Stimulated activated CD4-positive, alpha-beta T cell treated with anti-CD3 and anti-CD28 coated beads, Interleukin-2, amount 100 ng/mL, for 24 hours (primary cell): Measurements from ENCODE around the gene ABHD8.

Experiments
- DNase-seq, 2 donors: peaks; one replicate each; pipeline ENCODE4 v3.0.0-alpha.2; 2020

Gene ABHD8, protein sequence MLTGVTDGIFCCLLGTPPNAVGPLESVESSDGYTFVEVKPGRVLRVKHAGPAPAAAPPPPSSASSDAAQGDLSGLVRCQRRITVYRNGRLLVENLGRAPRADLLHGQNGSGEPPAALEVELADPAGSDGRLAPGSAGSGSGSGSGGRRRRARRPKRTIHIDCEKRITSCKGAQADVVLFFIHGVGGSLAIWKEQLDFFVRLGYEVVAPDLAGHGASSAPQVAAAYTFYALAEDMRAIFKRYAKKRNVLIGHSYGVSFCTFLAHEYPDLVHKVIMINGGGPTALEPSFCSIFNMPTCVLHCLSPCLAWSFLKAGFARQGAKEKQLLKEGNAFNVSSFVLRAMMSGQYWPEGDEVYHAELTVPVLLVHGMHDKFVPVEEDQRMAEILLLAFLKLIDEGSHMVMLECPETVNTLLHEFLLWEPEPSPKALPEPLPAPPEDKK

GRCh38 chr19:17303167-17303939 lies at the start of gene ABHD8:
Gene ABHD8, minus strand, starts transcription at chr19:17303425. Its CDS starts 1,809 bp downstream, at chr19:17301616.
- peak; percentile 94 to 96 for DNase-seq

GRCh38 chr19:17352608-17353280 lies 49.5 kb upstream of the ABHD8 start:
- DNase-seq: no peak

DNA sequence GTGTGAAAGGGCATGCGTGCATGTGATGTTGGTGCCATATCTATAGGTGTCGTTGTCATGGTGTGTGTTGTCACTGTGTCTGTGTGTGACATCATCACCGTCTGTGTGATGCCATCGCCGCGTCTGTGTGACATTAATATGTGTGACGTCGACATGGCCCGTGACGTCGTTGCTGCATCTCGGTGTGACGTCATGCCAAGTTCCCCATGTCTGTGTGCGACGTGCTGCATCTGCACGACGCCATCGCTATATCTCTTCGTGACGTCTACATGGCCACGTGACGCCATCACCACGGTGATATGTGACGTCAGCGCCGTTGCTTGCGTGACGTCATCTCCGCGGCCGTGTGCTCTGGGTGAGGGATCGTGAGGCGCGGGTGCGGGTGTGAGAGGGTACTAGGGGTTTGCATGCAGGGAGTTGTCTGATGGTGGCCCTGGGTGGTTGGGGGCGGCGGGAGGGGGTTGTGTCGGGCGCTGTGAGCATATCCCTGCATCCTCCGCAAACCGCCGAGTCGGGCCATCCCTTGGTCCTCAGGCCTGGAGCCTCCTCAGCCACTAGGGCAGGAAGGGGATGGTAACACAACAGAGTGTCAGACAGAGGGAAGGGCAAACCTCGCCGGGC lies 48.7 kb upstream of the ABHD8 start:
- DNase-seq: no peak

DNA sequence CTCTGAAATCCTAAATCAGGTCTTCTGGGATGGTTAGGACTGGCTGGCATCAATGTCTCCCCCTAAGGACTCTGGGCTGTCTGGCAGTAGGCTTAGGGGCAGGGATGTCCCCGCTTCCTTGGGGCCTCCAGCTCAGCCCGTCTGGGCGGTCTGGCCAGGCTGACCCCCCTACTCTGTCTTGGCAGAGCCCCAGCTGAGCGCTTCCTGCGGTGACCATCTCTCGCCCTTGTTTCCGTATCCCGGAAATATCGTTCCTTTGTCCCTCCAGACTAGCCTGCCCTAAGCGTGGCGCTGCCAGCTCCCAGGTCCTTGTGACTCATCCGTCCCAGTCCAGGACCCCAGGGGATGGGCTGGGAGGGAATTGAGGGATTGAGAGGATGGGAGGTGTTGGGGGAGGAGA lies 45.5 kb upstream of the ABHD8 start:
- no peak for DNase-seq

DNA sequence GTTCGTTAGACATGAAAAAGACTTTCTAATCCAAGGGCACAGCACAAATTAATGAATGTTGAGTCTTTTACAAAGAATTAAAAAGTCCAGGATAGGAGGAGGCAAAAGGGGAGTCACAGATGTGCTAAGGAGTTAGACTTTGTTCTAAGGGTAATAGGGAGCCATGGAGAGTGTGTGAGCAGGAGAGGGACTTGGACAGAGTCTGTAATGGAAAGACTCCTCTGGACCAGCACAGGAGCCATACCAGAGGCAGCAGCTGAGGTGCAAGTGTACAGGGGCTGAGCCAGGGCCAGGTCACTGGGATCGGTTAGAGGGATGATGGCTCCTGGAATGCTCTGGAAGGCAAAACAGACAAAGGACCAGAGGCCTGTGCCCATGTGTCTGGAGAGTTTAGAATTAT lies 44.7 kb upstream of the ABHD8 start:
- no peak for DNase-seq

- DNase-seq: no peak
Observed at GRCh38 chr19:17347361-17347760, 44.1 kb upstream of the ABHD8 start.

DNA sequence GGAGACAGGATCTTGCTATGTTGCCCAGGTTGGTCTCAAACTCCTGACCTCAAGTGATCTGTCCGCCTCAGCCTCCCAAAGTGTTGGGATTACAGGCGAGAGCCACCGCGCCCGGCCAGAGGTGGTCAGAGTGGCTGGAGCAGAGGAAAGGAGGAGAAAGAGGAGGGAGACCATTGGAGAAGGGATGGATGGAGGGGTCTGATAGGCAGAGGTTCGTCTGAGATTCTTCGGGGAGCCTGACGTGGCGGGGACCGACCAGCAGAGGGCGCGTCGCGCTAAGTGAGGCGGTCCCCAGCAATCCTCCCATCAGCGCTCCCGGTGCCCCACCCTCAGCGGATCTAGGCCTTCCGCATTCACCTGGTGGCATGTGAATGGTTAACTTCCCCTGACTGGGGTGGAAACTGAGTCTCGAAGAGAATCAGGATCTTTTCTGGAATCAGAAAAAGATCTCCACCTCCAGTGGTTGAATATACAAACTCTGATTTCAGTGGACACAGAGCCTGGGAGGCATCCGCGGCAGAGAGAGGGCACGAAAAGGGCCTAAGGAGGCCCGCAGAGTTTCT lies 43.0 kb upstream of the ABHD8 start:
- peak; percentile 85 to 88 for DNase-seq

- no peak for DNase-seq
Observed at GRCh38 chr19:17341845-17342244, 38.6 kb upstream of the ABHD8 start.

GRCh38 chr19:17341386-17341785 lies 38.2 kb upstream of the ABHD8 start:
- no peak for DNase-seq

GRCh38 chr19:17340871-17341357 lies 37.7 kb upstream of the ABHD8 start:
- no peak for DNase-seq

GRCh38 chr19:17340302-17340870 lies 37.2 kb upstream of the ABHD8 start:
- no peak for DNase-seq

DNA sequence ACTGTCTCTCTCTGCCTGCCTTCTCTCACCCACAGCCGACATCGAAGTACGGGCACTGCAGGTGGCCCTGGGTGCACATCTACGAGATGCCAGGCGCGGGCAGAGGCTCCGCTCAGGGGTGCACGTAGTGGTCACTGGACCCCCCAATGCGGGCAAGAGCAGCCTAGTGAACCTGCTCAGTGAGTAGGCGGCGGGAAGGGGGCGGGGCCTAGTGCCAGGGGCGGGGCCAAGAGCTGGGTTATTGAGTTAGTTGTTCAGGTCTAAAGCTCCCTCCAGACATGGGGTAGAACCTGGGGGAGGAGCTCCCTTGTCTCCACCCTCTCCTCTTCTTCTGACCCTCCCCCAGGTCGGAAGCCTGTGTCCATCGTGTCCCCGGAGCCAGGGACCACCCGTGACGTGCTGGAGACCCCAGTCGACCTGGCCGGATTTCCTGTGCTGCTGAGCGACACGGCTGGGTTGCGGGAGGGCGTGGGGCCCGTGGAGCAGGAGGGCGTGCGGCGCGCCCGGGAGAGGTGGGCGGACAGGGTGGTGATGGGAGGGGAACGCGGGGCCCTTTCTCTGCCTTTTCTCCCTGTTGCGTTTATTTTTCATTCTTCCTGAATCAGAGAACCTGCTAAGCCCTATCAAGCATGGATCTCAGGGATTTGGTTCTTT lies 36.0 kb upstream of the ABHD8 start:
- peak; percentile 54 to 72 for DNase-seq

DNA sequence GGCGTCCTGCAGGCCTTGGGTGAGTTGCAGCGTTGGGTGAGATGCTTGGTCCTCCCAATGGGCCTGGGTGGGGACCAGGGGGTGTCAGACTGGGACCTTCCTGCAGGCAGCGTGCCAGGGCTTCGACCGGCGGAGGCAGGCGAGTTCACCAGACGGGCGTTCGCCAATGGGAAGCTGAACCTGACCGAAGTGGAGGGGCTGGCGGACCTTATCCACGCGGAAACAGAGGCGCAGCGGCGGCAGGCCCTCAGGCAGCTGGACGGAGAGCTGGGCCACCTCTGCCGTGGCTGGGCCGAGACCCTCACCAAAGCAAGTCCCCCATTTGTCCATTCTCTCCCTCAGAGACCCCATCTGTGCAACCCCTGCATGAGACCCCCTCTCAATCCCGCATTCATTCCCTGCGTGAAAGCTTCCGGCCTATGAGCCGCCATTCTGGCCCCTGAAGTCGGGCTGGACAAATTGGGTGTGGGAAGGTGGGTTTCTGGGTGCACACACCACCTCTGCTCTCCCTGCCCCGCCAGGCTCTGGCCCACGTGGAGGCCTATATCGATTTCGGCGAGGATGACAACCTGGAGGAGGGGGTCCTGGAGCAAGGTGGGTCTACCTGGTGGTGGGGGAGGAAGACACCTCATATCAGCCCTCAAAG lies 35.3 kb upstream of the ABHD8 start:
- no peak for DNase-seq

DNA sequence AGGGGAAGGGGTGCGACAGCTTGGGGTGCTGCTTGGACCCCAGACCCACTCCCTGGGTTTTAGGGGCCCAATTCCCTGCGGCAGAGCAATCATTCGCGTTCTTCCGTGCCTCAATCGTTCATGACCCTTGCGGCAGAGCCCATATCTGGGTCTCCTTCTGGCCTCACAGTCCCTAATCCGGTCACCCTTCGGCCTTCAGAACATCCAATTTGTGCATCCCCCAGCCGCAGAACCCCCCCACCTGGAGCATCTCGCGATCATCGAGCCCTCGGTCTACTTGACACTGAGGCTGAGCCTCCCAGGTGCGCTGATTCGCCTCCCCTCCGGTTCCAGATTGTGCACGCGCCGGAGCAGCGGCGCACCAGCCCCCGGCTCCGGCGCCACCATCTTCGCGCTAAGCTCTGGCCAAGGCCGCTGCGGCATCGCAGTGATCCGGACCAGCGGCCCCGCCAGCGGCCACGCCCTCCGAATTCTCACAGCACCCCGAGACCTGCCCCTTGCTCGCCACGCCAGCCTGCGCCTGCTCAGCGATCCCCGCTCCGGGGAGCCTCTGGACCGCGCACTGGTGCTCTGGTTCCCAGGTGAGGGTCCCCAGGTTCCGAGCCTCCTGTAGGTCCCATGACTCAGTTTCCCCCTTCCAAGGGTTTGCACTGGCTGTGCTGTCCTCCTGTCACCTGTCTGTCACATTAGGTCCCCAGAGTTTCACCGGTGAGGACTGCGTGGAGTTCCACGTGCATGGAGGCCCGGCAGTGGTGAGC lies 34.6 kb upstream of the ABHD8 start:
- peak; percentile 41 to 67 for DNase-seq

DNA sequence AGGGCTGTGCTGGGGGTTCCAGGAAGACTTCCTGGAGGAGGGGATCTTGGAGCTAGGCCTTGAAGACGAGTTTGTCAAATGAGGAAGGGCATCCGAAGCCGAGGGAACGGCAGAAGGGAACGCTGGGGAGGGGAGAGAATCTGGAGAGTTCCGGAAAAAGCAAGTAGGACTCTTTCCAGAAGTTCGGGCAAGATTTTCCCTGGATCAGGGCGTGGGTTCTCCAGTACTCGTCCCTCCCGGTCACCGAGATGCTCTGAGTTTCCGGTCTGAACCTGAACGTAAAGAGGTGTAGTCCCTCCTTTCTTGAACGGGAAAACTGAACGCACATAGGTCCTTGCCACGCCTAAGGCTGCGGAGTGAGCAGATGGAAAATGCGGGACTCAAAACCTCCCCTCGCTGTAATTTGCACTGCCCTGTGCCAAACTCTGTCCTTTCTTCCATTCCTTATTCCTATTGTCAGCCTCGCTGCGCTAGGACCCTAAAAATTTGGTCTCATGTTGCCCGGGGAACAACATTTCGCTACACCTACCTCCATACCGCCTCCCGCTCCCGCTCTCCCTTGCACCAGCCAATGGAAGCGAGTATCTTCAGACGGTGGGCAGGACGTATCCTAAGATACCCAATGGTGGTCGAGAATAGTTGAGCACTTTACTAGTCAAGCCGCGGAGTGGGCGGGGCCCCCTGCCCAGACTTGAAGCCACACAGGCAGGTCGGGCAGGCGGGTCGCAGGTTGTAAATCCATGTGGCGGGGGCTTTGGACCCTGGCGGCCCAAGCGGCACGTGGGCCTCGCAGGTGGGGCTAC lies 33.8 kb upstream of the ABHD8 start, which contains the start of gene GTPBP3:
TSS of gene GTPBP3 (plus strand) at position 682 of the 803 bp plus-strand sequence. CDS start at position 741, 59 bp downstream.
- peak; percentile 97 to 98 for DNase-seq

- DNase-seq: no peak
Observed at GRCh38 chr19:17335575-17335974, 32.4 kb upstream of the ABHD8 start.

DNA sequence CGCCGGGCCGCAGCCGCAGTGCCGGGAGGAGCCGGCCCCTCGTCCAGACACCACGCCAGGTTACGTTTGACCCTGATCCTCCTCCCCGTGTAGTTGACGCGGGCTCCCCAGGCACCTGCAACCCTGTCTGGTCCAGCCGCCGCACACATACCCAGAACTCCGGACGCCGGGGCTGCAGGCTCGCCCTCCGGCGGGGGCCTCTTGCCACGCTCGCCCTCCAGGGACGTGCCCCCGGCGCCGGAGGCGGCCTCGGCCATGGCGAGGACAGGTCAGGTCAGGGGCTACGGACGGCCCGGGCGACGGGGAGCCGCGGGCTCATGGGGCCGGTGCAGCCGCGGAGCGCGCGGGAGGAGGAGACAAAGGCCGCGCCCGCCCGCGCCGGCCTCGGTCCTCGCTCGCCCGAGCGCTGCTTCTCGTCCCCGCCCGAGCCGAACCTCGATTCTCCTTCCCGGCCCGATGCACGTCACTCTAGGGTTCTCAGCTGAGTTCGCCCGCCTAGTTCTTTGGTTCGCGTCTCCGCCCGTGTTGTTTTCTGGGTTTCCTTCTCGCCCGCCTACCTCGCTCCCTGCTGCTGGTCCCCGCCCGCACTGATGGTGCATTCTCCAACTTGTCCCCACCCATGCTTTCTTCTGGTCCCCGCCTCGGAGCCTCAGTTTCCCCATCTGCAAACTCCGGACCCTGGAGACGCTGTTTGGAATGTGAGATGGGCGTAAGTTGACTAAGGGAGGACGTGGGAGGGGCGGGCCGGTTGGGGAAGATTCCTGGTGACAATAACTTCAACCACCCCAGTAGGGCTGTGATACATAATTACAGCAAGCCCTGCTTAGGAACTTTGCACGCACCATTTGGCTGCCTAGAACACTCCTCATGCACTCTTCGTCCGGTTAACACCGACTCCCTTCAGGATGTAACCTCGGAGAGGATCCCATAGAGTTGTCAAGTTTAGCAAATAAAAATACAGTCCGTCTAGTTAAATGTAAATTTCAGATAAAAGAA lies 31.5 kb upstream of the ABHD8 start, which contains the start of gene ANO8:
TSS of gene ANO8 (minus strand) at position 442 of the 996 bp plus-strand sequence. CDS start at position 257, 185 bp downstream.
- peak; percentile 97 to 98 for DNase-seq
